Skeletal muscle cell (primary cell): ENCODE results near the gene UFM1.
"Not testable (repeated sequence)": the region's sequence is repeated elsewhere in the genome, so short reads cannot be mapped to it uniquely, and the experiment has no call there.

Experiments used
- DNase-seq: peaks from one replicate; pipeline ENCODE4 v3.0.0-alpha.2; 2010; ENCODE audit warnings: low read depth
- H3K4me3 ChIP-seq: 2 replicates; pipeline ENCODE4 v1.5.1; 2011; ENCODE audit warnings: low read depth, mild to moderate bottlenecking, control low read depth, low read length, moderate library complexity

The UFM1 gene

DNA sequence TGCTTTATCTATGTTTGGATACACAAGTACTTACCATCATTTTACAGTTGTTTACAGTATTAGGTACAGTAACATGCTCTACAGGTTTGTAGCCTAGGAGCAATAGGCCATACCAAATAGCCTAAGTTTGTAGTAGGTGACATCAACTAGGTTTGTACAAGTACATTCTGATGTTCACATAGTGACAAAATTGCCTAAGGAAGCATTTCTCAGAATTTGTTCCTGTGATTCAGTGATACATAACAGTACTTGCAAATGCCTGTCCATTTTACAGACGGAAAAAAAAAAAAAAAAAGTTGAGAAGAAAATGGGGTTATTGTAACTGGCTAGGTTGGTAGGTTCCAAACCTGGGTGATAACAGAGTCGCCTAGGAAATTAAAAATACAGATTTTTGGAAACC, 13.6 kb downstream of the UFM1 start:
- no peak for DNase-seq
- no peak overlapping the region for H3K4me3 ChIP-seq

DNA sequence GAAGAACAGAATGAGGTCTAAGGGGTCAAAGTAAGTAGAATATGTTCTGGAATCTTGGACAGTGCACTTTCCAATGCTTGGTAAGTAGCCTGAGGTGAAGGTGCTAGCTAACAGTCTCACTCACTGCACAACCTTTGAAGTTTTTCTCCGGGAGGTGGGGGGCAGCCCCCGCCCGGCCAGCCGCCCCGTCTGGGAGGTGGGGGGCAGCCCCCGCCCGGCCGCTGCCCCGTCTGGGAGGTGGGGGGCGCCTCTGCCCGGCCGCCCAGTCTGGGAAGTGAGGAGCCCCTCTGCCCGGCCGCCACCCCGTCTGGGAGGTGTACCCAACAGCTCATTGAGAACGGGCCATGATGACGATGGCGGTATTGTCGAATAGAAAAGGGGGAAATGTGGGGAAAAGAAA, 14.1 kb downstream of the UFM1 start:
- not testable (repeated sequence) for DNase-seq, H3K4me3 ChIP-seq

DNA sequence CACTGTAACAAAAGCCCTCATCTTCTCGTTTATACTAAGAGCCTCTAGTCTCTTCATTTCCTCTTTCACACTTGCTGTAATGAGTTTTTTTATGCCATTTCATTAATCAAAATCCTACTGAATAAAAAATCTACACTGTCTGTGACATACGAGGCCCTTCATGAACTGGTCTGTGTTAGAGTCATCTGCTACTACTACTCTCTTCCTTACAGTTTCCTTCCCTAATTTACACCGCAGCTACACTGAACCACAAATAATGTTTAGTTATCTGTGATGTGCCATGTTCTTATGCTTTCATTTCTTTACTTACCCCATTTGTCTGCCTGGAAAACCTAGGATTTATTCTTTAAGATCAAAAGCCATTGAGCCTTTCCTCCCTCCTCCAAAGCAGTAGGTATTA, 16.0 kb downstream of the UFM1 start:
- DNase-seq = no peak
- no peak overlapping the region for H3K4me3 ChIP-seq

DNA sequence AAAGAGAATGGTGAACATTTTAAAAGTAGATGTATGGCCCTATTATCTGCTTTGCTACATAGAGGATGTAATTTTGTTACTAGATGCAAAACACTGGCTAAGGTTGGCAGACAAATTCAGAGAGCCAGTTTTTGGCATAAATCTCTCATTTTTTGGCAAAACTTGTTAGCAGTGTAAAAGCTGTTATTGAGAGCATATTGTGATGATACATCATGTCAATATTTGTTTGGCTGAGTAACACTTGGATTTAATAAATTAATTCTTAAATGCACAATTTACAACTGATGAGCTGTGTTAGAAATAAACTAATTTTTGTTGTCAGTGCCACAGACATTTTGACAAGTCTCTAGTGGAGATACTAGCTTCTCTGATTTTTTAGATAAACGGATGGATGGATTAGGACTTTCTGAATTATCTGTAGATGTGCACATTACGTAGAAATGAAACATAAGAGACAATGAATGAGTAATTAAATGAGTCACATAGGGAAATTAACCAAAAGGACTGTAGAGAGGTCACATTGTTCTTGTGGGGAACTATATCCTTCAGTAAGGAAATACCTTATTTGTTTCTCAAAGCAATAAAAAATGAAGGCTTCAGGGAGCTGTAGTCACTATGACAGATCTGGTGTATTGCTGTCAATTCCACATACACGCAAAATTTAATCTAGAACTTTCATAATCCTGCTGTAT, 17.4 kb downstream of the UFM1 start:
- no peak overlapping the region for H3K4me3 ChIP-seq
- no peak for DNase-seq

DNA sequence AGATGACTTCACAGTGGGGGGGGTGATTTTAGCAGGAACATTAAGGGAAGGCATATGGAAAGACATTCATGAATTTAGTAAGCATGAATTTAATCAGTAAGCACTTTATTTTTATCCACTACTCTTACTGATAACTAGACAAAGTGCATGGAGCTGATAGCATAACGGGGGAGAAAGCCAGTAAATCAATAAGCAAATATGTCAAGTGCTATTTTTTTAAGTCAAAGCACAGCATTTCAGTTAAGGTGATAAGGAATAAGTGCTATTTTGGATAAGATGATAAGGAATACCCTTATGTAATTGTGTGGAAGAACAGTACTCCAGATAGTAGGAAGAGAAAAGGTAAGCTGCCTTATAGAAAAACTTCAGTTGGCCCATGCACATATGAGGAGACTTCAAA, 19.4 kb downstream of the UFM1 start:
- no peak for DNase-seq
- no peak overlapping the region for H3K4me3 ChIP-seq

DNA sequence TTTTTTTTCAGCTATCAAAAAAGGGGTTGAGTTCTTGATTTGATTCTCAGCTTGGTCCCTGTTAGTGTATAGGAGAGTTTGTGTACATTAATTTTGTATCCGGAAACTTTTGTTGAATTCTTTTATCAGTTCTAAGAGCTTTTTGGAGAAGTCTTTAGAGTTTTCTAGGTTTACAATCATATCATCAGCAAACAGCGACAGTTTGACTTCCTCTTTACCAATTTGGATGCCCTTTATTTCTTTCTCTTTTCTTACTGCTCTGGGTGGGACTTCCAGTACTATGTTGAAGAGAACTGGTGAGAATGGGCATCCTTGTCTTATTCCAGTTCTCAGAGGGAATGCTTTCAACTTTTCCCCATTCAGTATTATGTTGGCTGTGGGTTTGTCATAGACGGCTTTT, 20.4 kb downstream of the UFM1 start:
- not testable (repeated sequence) for H3K4me3 ChIP-seq, DNase-seq

DNA sequence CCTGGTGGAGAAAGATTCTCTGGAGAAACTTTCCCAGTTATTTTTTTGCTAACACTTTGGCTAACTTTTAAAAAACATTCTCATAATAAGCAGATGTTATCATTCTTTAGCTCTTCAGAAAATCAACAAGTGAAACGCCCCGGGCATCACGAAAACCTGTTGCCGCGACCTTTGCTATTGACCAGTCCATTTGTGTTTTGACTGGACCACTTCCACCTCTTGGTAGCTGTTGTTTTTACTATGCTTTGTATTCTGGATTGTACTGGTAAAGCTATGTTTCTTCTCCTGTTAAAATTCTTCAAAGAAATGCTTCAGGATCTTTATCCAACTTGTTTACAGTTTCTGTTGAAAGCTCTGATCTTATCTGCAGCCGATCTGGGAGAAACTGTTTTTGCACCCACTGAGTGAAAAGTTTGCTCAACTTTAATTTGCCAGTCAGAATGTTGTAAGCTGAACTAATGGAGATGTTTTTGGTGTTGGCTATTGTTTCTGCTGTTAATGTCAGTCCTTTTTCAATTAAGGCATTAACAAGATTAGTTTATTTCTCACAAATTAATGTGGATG, 23.3 kb downstream of the UFM1 start:
- no peak overlapping the region for H3K4me3 ChIP-seq
- DNase-seq = no peak

DNA sequence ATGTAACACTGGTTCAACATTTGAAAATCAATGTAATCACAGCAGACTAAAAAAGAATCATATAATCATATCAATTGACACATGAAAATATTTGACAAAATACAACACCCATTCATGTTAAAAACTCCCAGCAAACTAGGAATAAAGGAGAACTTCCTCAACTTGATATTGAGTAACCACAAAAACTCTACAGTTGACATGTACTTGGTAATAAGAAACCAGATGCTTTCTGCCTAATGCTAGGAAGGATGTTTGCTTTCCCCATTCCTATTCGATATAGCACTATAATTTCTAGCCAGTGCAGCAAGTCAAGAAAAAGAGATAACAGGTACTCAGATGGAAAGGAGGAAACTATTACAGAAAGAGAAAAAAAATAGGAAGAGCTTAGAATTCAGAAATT, 26.9 kb downstream of the UFM1 start:
- H3K4me3 ChIP-seq = no peak overlapping the region
- no peak for DNase-seq

DNA sequence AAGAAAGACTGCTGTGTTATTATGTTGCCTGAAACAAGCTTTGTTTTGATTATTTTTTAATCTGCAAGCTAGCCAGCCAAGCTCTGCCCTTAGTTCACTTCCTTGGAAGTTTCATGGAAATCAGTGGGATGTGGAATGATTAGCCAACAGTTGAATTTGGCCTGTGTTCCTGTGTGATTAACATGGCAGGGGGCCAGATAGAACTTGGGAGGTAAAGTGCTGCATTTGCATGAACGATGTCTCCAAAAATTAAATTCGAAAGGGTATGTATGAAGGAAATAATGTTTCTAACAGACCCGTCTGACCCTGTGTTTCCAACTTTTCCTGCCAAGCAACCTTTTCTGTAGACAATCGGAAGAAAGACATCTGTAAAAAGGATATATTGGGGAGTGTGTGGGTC, 32.2 kb downstream of the UFM1 start:
- H3K4me3 ChIP-seq = no peak overlapping the region
- DNase-seq = no peak

DNA sequence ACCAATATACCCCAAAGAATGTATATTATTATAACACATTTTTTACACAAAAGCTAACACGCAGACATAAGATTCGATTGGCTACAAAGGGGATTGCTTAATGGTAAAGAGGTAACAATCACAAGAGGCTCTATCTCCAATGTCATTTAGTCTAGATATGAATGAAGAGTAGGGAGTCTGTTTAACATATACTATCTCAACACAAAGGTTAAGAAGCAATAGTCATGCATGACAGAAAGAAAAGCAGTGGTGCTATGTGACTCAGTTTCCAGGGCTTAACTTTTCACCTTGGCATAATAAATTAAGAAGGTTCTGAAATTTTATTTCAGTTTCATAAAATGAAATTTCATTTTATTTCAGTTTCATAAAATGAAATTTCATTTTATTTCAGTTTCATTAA, 33.3 kb downstream of the UFM1 start:
- no peak for DNase-seq
- no peak overlapping the region for H3K4me3 ChIP-seq

DNA sequence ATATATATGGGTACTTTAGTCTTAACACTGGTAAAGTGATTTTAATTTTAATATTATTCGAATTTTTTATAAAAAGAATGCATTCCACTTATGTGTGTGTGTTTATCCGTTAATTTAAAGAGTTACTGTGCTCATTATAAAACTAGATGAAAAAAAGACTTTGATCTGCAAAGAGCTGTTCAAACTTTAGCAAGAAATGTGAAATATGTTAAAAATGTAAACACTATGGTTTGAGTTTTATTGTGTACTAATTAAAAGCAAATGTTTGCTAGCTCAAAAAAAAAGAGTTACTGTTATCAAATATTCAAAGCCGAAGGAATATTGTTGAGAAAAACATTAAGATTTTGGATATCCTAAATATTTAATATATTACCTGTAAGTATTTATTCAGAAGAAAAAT, 34.5 kb downstream of the UFM1 start:
- DNase-seq = no peak
- no peak overlapping the region for H3K4me3 ChIP-seq

DNA sequence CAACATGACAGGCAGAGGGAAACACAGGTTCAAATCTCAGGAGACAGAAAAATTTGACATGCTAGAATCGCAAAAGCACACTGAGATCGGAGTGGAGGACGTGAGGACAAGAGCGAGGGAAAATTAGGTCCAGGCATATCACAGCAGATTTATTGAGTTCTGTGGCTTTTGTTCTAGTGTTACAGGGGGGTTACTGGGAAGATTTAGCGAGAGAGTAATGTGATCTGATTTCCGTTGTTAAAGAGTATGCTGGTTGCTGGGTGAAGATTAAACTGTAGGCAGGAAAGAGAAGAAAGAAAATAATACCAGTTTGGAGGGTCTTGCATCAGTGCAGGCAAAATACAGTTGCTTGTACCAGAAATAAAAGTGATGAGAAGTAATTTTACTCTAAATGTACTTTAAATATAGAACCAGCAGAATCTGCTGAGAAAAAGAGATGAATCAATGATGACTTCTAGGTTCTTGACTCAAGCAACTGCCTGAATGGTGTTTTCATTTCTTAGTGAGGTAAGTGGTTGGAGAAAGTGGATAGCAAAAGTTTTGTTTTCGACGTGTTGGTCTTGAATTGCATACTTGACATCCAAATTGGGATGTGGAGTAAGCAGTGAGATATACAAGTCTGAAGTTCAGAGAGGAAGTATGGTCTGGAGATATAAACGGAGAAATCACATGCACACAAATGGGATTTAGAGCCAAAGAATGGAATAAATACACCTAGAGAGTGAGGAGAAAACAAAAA, 35.7 kb downstream of the UFM1 start:
- H3K4me3 ChIP-seq = no peak overlapping the region
- DNase-seq = no peak

DNA sequence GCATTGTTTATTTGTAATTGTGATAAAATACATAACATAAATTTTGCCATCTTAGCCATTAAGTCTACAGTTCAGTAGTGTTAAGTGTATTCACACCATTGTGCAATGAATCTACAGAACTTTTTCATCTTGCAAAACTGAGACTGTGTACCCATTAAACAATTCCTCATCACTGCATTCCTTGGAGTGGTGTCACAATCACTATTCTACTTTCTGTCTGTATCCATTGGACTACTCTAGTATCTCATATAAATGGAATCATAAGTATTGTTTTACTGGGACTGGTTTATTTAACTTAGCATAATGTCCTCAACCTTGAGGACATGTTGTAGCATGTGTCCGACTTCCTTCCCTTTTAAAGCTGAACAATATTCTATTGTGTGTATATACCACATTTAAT, 36.8 kb downstream of the UFM1 start:
- H3K4me3 ChIP-seq = no peak overlapping the region
- DNase-seq = no peak

DNA sequence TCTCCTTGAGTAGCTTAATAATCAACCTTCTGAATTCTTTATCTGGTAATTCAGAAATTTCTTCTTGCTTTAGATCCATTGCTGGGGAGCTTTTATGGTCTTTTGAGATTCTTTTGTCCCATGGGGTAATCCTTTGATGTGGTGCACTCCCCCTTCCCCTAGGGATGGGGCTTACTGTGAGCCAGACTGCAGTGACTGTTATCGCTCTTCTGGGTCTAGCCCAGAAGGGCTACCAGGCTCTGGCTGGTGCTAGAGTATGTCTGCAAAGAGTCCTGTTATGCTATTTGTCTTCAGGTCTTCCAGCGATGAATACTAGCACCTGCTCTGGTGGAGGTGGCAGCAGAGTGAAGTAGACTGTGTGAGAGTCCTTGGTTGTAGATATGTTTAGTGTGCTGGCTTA, 41.7 kb downstream of the UFM1 start:
- DNase-seq = no peak
- H3K4me3 ChIP-seq = no peak overlapping the region

DNA sequence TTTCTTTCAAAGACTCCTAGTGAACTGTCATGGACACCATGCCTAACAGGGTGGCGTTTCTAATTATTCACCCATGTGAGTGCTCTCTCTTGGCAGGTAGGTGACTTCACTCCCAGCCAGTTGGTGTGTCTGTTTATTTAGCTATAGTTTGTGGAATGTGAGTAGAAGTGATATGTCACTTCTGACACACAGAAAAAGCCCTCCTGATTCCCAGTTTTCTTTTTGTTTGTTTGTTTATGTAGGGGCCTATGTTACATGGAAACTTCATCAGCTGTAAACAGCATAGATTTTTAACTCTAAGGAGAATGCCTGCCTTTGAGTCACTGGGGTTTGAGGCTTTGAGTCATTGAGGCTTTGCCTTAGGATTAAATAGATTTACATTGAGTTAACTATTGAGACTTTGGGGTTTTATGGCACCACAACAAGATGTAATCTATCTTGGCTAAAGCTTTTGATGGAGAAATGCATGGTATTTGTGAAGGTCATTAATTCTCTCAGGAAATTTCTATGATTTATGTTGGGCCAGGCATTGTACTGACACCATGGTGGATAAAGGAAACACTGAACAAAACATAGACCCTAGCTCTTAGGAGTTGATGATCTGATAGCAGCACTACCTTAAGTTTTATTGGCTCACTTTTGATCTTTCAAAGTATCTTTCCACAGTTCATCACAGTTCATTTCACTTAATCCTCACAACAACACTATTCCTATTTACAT, 45.3 kb downstream of the UFM1 start:
- H3K4me3 ChIP-seq = no peak overlapping the region
- DNase-seq = no peak

DNA sequence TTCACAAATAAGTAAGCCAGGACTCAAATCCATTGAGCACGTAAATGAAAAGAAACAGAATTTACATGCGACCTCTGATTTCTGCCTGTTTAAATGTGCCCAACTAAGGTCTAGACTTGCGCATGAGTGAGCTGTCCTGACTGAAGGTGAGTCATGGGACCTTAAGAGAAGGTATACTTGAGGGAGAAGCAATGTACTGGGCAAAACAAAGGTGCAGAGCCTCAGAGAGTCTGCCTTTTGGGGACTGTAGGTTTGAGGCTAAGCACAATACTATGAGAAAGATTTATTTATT, 45.8 kb downstream of the UFM1 start:
- H3K4me3 ChIP-seq = no peak overlapping the region
- DNase-seq = no peak

DNA sequence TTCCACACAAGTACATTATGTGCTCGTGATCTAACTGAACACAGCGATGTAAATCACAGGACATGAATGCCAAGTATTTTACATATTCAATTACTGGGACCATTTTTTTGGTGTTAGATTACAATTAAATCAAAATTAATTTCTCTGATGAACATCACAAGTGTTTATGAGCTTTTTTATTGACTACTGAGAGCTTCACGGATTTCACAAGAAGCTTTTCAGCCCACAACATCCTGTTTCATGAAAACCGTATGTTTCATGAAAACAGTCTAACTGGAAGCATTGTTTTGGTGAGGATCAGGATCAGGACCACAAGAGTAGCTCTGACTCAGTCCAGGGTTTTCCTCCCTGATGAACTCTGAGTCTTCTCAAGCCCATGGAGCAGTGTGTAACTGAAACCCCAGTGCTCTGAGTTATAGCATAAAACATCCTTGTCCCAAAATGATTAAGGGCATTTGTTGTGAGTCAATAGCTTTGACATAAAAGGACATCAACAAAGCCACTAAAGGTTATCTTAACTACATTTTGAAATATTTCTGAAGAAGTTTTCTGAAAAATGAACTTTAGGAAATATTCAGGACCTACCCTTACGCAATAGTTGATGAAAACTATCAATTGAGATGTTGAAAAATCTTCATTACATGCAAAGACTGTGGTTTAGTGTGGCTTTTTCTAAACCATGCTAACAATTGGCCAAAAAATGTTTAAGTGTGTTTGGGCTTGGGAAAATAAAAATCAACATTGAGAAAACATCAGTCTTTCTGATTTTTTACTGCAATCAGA, 49.3 kb downstream of the UFM1 start:
- H3K4me3 ChIP-seq = no peak overlapping the region
- DNase-seq = peak; percentile 84

DNA sequence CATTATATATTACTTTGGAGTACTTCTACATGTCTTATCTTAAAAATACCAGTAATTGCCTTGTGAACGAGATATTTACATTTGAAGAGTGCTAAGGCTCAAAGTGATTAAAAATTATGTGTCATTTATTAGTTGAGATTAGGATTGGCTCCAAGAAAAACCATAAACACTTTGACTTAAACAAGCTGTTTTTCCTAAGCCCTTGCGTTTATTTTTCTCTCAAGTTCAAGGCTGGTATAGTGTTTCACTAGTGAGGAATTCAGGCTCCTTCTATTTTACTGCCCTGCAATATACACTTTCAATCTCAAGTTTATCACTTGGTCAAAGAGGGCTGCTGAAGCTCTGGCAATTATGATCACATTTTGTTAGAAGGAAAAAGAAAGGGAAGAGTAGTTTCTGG, 49.9 kb downstream of the UFM1 start:
- no peak for DNase-seq
- H3K4me3 ChIP-seq = no peak overlapping the region

DNA sequence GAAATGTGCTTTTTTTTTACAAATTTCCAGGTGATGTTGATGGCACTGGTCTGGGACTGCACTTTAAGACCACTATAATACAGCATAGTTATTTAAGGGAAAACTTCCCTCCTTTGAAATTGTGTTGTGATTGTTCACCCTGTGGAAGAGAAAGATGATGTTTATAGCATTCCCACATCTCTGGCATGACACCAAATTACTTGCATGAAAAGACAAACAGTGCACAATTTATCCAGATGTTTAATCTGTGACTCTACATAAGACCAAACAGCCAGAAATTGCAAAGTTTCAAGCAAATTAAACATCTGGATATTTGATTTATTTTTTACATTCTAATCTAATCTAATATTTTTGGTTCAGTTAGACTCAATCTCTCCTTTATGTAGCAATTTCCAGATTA, 51.6 kb downstream of the UFM1 start:
- H3K4me3 ChIP-seq = no peak overlapping the region
- DNase-seq = no peak

DNA sequence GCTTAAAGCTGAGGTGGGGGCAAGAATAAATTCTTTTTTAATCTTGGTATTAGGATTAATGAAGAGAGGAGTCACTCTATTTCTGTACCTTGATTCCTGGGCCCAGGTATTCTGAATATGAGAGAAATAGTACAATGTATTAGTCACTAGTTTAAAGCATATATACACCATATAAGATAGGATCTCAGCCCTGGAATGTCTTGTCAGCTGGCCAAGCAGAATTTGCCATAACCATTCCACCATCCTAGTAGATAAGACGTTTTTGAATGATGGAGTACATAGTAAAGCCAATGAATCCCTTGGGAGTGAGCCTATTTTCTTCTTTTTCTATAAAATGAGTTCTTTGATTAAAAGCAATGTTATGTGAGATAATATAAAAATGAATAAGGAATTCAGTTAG, 55.6 kb downstream of the UFM1 start:
- no peak overlapping the region for H3K4me3 ChIP-seq
- DNase-seq = no peak
